ENCODE results near the gene MBOAT7. TPM values are rescaled to one million over a fixed set of nuclear protein-coding genes. Genes with fewer than 3 reads are reported as not detected.

MBOAT7 gene
- total RNA-seq, 6 experiments from 2014 or later, result 263 to 354 (median 313) TPM

DNA sequence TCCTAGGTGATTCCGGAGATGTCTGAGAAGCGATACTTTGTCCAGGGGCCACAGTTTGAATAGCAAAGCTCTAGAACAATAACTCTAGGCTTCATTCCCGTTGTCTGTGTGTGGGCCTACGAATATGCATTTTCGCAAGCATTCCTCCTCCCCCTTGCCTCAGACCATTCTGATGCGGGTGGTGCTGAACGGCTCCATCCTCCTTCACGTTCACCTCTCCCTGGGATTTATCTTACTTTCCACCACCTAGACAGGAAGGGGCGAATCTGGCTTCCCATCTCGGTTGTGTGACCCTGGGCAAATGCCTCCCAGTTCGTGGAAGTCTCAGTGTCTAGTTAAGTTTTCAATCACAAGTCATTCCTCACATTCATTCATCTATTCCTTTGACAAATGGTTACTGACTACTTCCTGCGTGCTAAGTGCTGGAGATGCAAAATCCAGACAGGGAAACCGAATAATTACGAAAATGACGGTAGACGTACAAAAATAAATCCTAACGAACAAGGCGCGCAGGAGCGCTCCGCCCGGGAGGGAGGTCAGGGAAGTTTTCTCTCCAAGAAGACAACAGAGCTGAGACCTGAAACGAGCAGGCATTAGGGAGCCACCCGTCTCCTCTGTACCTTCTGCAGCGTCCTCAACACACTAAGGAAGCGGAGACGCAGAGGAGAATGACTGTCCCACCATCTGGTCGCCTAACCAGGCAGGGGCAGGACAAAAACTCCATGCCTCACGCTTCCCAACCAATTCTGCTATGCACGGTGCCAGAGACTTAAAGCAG is 53.1 kb downstream of the MBOAT7 start:
- DNase-seq, result no peak
- Mint-ChIP-seq H3K9me3 (no peaks in the 10 kb centered on the region), H3K27ac (peak overlapping the region; percentile 84), H3K4me1 (ENCODE audit: low read depth) (peaks cover 35% of the 10 kb centered on the region), H3K36me3 (ENCODE audit: low read depth) (no peaks in the 10 kb centered on the region), H3K4me3 (peak overlapping the region; percentile 90), H3K27me3 (ENCODE audit: insufficient read depth) (no peaks in the 10 kb centered on the region; the same call in 1 of the 2 replicates)
- TF ChIP-seq, protein P1, sequence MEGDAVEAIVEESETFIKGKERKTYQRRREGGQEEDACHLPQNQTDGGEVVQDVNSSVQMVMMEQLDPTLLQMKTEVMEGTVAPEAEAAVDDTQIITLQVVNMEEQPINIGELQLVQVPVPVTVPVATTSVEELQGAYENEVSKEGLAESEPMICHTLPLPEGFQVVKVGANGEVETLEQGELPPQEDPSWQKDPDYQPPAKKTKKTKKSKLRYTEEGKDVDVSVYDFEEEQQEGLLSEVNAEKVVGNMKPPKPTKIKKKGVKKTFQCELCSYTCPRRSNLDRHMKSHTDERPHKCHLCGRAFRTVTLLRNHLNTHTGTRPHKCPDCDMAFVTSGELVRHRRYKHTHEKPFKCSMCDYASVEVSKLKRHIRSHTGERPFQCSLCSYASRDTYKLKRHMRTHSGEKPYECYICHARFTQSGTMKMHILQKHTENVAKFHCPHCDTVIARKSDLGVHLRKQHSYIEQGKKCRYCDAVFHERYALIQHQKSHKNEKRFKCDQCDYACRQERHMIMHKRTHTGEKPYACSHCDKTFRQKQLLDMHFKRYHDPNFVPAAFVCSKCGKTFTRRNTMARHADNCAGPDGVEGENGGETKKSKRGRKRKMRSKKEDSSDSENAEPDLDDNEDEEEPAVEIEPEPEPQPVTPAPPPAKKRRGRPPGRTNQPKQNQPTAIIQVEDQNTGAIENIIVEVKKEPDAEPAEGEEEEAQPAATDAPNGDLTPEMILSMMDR (IDR thresholded peaks at IDR 0.05), result no peak

DNA sequence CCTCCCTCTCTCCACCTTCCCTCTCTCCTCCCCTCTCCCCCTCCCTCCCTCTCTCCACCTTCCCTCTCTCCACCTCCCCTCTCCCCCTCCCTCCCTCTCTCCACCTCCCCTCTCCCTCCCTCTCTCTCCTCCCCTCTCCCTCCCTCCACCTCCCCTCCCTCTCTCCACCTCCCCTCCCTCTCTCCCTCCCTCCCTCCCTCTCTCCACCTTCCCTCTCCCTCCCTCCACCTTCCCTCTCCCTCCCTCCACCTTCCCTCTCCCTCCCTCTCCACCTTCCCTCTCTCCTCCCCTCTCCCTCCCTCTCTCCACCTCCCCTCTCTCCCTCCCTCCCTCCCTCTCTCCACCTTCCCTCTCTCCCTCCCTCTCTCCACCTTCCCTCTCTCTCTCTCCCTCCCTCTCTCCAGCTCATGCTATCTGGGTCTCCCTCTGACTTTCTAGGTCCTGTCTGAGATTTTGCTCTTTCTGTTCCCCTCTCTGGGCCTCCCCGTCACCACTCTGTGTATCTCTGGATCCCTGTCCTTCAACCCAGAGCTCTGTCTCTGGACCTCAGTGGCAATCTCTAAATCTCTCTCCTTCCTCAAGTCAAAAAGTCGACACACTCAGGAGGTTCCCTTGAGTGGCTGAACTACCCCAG is 55.3 kb downstream of the MBOAT7 start:
- H3K27me3 Mint-ChIP-seq (ENCODE audit: insufficient read depth), result no peaks in the 10 kb centered on the region; the same call in 1 of the 2 replicates
- TF ChIP-seq, protein P1 (IDR thresholded peaks at IDR 0.05), result no peak
- H3K4me1 Mint-ChIP-seq (ENCODE audit: low read depth), result peaks cover 15% of the 10 kb centered on the region

DNA sequence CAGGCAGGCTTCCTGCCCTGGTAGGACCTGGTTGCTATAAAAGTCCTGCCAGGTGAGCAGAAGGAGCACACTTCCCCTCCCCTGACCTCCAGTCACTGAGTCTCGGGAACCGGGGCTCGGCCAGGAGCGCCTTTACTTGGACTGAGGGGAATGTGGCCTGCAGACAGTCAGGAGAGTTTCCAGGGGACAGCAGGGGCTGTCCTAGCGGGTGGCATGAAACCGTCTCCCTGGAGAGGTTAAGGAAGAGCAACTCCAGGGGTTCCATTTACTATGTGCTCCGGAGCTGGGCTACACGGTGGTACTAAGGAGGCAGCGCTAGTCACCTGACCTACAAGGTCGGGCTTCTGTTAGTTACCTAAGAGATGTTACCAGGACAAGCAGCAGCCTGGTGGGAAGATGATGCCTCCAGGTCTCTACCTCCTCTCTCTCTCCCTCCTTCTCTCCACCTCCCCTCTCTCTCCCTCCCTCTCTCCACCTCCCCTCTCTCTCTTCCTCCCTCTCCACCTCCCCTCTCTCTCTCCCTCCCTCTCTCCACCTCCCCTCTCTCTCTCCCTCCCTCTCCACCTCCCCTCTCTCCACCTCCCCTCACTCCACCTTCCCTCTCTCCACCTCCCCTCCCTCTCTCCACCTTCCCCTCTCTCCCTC is 55.9 kb downstream of the MBOAT7 start:
- no peak for DNase-seq
- TF ChIP-seq, protein P1 (IDR thresholded peaks at IDR 0.05), result no peak
- no peaks in the 10 kb centered on the region for H3K9me3 Mint-ChIP-seq
- no peak overlapping the region for H3K27ac Mint-ChIP-seq
- H3K27me3 Mint-ChIP-seq (ENCODE audit: insufficient read depth), result no peaks in the 10 kb centered on the region; the same call in 1 of the 2 replicates
- H3K36me3 Mint-ChIP-seq (ENCODE audit: low read depth), result no peaks in the 10 kb centered on the region
- peaks cover 10% of the 10 kb centered on the region for H3K4me1 Mint-ChIP-seq (ENCODE audit: low read depth)
- H3K4me3 Mint-ChIP-seq, result no peak overlapping the region

More for the DNA sequence above, 55.3 kb downstream of the MBOAT7 start:
- no peak overlapping the region for H3K27ac Mint-ChIP-seq
- H3K4me3 Mint-ChIP-seq, result no peak overlapping the region
- no peak for DNase-seq
- H3K36me3 Mint-ChIP-seq (ENCODE audit: low read depth), result no peaks in the 10 kb centered on the region
- H3K9me3 Mint-ChIP-seq, result no peaks in the 10 kb centered on the region

DNA sequence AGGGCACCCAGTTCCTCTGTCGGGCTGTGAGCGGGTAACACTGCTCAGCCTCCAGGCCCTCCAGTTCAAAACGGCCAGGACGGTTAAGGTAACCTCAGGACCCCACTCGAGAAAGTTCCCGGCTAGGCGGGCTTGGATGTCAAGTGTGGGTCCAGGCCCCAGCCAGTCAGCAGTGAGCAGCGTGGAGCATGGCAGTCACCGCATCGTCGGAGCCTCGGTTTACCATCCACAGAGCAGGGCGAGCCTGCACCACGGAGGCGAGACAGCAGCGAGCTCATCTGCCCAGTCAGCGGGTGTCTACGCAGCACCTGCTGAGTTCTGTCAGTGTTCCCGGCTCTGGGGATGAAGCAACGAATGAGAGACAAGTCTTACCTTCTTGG is 59.8 kb downstream of the MBOAT7 start:
- Mint-ChIP-seq H3K9me3 (no peaks in the 10 kb centered on the region), H3K4me1 (ENCODE audit: low read depth) (no peaks in the 10 kb centered on the region), H3K4me3 (no peak overlapping the region), H3K27ac (no peak overlapping the region), H3K27me3 (ENCODE audit: insufficient read depth) (no peaks in the 10 kb centered on the region; the same call in none of the 2 replicates), H3K36me3 (ENCODE audit: low read depth) (peaks cover 8% of the 10 kb centered on the region)
- TF ChIP-seq, protein P1 (IDR thresholded peaks at IDR 0.05), result no peak
- DNase-seq, result no peak

DNA sequence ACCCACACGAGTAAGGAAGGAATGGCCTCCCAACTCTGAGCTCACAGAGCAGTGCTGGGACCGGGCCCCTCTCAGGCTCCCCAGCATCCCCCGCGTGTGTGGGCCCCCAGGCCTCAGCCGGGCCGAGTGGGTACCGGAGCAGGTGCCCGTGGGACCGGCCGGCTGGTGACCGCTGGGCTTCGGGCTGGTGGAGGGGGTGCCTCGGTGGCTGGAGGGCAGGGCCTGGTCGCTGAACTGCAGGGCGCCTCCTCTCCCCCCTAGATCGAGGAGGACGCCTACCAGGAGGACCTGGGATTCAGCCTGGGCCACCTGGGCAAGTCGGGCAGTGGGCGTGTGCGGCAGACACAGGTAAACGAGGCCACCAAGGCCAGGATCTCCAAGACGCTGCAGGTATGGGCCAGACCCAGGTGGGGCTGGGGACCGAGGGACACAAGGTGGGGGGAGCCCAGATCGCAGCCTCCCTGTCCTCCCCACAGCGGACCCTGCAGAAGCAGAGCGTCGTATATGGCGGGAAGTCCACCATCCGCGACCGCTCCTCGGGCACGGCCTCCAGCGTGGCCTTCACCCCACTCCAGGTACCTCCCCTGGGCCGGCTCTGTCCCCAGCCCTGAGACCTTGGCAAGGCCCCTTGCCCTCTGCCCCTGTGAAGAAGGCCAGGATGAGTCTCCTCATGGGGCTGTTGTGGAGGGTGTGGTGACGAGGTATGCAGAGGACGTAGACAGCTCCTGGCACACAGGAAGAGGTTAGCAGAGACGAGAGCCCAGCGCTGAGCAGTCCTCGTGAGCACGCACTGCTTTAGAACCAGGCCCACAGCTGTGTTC is 60.4 kb downstream of the MBOAT7 start:
- Mint-ChIP-seq H3K27ac (no peak overlapping the region), H3K4me3 (no peak overlapping the region), H3K36me3 (ENCODE audit: low read depth) (peaks cover 8% of the 10 kb centered on the region), H3K9me3 (no peaks in the 10 kb centered on the region), H3K4me1 (ENCODE audit: low read depth) (no peaks in the 10 kb centered on the region), H3K27me3 (ENCODE audit: insufficient read depth) (no peaks in the 10 kb centered on the region; the same call in 1 of the 2 replicates)
- DNase-seq, result no peak
- TF ChIP-seq, protein P1 (IDR thresholded peaks at IDR 0.05), result no peak
